ENCODE data around the gene MTHFS.

MTHFS gene

DNA sequence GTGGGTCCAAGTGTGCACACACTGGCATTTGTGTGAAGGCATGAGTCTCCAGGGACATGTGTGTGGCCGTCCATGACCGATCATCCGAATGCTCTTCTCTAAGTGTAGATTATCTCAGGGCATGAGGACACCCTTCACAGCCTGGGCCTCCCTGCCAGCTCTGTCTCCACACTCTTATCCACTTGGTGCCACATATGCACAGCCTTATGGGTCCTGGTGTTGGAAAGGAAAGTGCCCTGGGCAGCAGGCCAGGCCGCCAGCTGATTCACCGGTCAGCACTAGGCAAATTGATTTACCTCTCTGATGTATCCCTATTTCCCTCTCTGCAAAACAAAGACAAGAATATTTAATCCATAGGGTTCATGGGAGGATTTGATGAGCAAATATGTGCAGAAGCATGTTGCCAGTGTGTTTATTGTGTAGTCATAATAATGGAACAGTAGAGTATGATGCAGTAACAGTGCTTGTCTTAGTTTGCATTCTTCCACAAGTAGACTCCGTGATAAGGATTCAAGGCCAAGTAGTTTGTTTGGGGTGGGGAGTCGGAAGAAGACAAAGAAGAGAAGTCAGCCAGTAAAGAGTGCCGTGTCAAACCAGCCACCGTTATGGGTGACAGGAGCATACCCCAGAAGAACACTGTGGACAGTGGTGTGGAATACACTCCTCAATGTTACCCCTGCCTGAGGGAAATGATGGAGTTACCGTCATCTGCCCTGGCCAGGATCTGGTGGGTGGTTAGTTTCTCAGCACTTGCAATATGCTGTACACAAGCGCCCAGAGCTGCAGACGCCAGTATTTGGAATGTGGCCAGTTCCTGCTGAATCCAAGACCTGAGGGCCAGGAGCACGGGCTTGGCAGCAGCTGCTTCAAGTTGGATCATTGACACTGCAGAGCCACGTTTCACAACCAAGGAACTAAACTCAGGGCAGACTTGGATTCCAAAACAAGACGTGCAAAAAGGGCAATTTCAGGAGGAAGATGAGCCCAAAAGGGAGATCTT lies 85.1 kb downstream of the MTHFS start:
- DNase-seq, result no peak

DNA sequence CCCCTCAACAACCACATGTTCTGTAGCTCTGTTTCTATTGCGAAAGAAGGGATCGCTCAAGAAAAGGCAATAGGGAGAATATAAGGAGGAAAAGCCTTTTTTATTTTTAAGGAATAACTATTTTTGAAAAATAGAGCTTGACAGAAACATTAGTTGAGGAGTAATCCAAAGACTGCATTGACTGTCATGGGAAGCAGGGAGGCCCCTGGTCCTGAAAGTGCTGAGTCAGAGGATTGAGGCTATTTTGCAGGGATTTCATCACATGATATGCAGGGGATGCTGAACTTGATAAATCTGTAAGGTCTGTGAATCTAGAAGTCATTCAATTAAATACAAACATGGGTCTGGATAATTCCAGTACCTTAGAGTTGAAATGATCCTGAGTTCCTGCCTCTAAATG lies 92.0 kb downstream of the MTHFS start:
- no peak for DNase-seq

GRCh38 chr15:79798311-79798710 lies 98.5 kb downstream of the MTHFS start:
- DNase-seq, result no peak

Measured in CD4-positive, alpha-beta T cell treated with Interleukin-10 for 1 hour (primary cell).